Measurements from ENCODE around the gene RTTN. TPM values are rescaled to one million over a fixed set of nuclear protein-coding genes. Genes with fewer than 3 reads are reported as not detected.

Gene RTTN
- total RNA-seq, 1 experiment from 2014 or later, result 14.3 TPM

- H3K27me3 ChIP-seq (ENCODE audit: insufficient read depth, low read depth), result no peaks in the 10 kb centered on the region
- no peaks in the 10 kb centered on the region for H4K20me1 ChIP-seq (ENCODE audit: insufficient read depth)
- peaks cover 17% of the 10 kb centered on the region for H3K36me3 ChIP-seq (ENCODE audit: low read depth)
- H3K4me3 ChIP-seq, result no peak overlapping the region
- H3K4me1 ChIP-seq (replicated peaks; ENCODE audit: insufficient read depth), result no peaks in the 10 kb centered on the region
- no peak for TF ChIP-seq EZH2 (IDR thresholded peaks at IDR 0.05; ENCODE audit: low read depth)
- TF ChIP-seq CTCF (conservative IDR thresholded peaks at IDR 0.05), result no peak
- H3F3A ChIP-seq (ENCODE audit: insufficient read depth, low read depth), result no peaks in the 10 kb centered on the region
- no TSS peak for BruUV-seq (replicated peaks)
- intact Hi-C loops (cut with micrococcal nuclease; ENCODE audit: unreplicated experiment), result no loop called here
- H3K9me3 ChIP-seq (ENCODE audit: insufficient read depth, low read depth), result no peaks in the 10 kb centered on the region
- DNase-seq, result no peak
- CTCF ChIA-PET, result no interaction called here
- POLR2A ChIA-PET (ENCODE audit: unreplicated experiment), result no interaction called here
- no peaks in the 10 kb centered on the region for H3K79me2 ChIP-seq (ENCODE audit: low read depth)
- no peaks in the 10 kb centered on the region for H3K9me2 ChIP-seq (ENCODE audit: insufficient read depth)
- H2AFZ ChIP-seq, result no peak overlapping the region
- H3K4me2 ChIP-seq, result no peak overlapping the region
- H3K27ac ChIP-seq, result no peak overlapping the region
Observed at GRCh38 chr18:70188113-70188512, 17.4 kb downstream of the RTTN start.

GRCh38 chr18:70183441-70183840 lies 22.0 kb downstream of the RTTN start:
- ChIA-PET CTCF (no interaction called here), POLR2A (ENCODE audit: unreplicated experiment) (no interaction called here)
- H3K79me2 ChIP-seq (ENCODE audit: low read depth), result no peaks in the 10 kb centered on the region
- TF ChIP-seq EZH2 (IDR thresholded peaks at IDR 0.05; ENCODE audit: low read depth), result no peak
- TF ChIP-seq CTCF (conservative IDR thresholded peaks at IDR 0.05), result no peak
- no peaks in the 10 kb centered on the region for H3K27me3 ChIP-seq (ENCODE audit: insufficient read depth, low read depth)
- no peaks in the 10 kb centered on the region; the same call in 1 of the 2 replicates for H3F3A ChIP-seq (ENCODE audit: insufficient read depth, low read depth)
- no peak overlapping the region for H3K27ac ChIP-seq
- no peaks in the 10 kb centered on the region for H3K9me3 ChIP-seq (ENCODE audit: insufficient read depth, low read depth)
- no peak overlapping the region for H3K4me3 ChIP-seq
- H3K4me2 ChIP-seq, result no peak overlapping the region
- H3K9me2 ChIP-seq (ENCODE audit: insufficient read depth), result no peaks in the 10 kb centered on the region
- BruUV-seq (replicated peaks), result no TSS peak
- H4K20me1 ChIP-seq (ENCODE audit: insufficient read depth), result no peaks in the 10 kb centered on the region
- no peak overlapping the region for H2AFZ ChIP-seq
- no peak for DNase-seq
- intact Hi-C loops (cut with micrococcal nuclease; ENCODE audit: unreplicated experiment), result loop anchor here (5.0 kb wide), 1 partner anchor 249 kb away; no protein-coding TSS in a partner anchor
- peaks cover 17% of the 10 kb centered on the region for H3K4me1 ChIP-seq (replicated peaks; ENCODE audit: insufficient read depth)
- peaks cover 12% of the 10 kb centered on the region; the same call in 1 of the 2 replicates for H3K36me3 ChIP-seq (ENCODE audit: low read depth)

- H3K4me1 ChIP-seq (replicated peaks; ENCODE audit: insufficient read depth), result peaks cover 17% of the 10 kb centered on the region
- peak overlapping the region; percentile 62 for H3K27ac ChIP-seq
- TF ChIP-seq EZH2 (IDR thresholded peaks at IDR 0.05; ENCODE audit: low read depth) (no peak), CTCF (conservative IDR thresholded peaks at IDR 0.05) (no peak)
- H3K4me2 ChIP-seq, result no peak overlapping the region
- no peaks in the 10 kb centered on the region for H3K9me3 ChIP-seq (ENCODE audit: insufficient read depth, low read depth)
- peaks cover 7% of the 10 kb centered on the region; the same call in 1 of the 2 replicates for H3K36me3 ChIP-seq (ENCODE audit: low read depth)
- no peaks in the 10 kb centered on the region; the same call in 1 of the 2 replicates for H3F3A ChIP-seq (ENCODE audit: insufficient read depth, low read depth)
- no peaks in the 10 kb centered on the region for H3K79me2 ChIP-seq (ENCODE audit: low read depth)
- DNase-seq, result no peak
- BruUV-seq (replicated peaks), result no TSS peak
- H4K20me1 ChIP-seq (ENCODE audit: insufficient read depth), result no peaks in the 10 kb centered on the region
- no peaks in the 10 kb centered on the region for H3K9me2 ChIP-seq (ENCODE audit: insufficient read depth)
- intact Hi-C loops (cut with micrococcal nuclease; ENCODE audit: unreplicated experiment), result loop anchor here (5.0 kb wide), 1 partner anchor 250 kb away; no protein-coding TSS in a partner anchor
- no peak overlapping the region for H3K4me3 ChIP-seq
- POLR2A ChIA-PET (ENCODE audit: unreplicated experiment), result no interaction called here
- H3K27me3 ChIP-seq (ENCODE audit: insufficient read depth, low read depth), result no peaks in the 10 kb centered on the region
- H2AFZ ChIP-seq, result no peak overlapping the region
- CTCF ChIA-PET, result no interaction called here
Observed at GRCh38 chr18:70182548-70182947, 22.9 kb downstream of the RTTN start.

Data from PC-9 (cell line).